ENCODE data around the gene METTL23. TPM values are rescaled to one million over a fixed set of nuclear protein-coding genes. Genes with fewer than 3 reads are reported as not detected.

The METTL23 gene
- polyA plus RNA-seq, 1 donor (not counting 4 experiments of a cell fraction or from before 2014, with no cell fraction given) = 48.3 TPM

DNA sequence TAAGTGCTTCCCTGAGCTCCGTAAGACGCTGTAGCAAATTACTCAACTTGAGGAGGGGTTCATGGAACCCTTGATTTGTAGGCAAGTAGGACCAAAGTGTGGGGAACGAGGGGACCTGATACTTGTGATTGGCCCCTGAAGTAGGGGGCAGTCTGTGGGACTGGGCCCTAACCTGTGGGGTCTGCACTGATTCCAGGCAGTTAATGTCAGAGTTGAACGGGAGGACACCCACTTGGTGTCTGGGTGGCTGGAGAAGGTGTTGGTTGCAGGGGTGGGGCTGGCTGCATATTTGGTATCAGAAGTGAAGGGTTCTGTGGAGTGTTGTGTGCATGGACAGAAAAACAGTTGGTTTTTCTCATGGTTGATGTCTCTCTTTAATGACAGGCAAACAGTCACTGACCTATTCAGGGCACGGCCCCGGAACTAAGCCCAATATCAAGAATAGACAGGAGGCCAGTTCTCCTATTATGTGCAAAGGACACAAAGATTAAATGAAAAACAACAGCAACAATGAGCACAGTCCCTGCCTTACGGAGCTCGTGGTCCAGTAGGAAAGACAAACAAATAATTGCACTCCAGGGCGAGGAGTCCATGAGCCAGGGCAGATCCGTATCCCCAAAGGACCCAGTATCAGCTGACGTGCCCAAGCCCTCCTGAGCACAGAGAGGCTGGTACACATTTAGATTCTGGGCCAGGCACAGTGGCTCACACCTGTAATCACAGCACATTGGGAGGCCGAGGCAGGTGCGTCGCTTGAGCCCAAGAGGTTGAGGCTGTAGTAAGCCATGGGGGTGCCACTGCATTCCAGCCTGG is 35.1 kb upstream of the METTL23 start:
- H3K9ac ChIP-seq (ENCODE audit: control insufficient read depth, extremely low read depth, insufficient read depth, low read length) = no peak overlapping the region
- H3K4me3 ChIP-seq (ENCODE audit: control insufficient read depth in 2 of 3, extremely low read depth in 1 of 3, insufficient read depth in 2 of 3, low read depth in 1 of 3, low read length in 3 of 3) = no peak overlapping the region
- TF ChIP-seq CTCF (optimal IDR thresholded peaks at IDR 0.05 in 1 of 3, IDR thresholded peaks at IDR 0.05 in 1 of 3, conservative IDR thresholded peaks at IDR 0.05 in 1 of 3; ENCODE audit: extremely low read depth in 1 of 3, insufficient read depth in 2 of 3, low read length in 3 of 3) (no peak), EZH2 (IDR thresholded peaks at IDR 0.05; ENCODE audit: low read length) (no peak)
- dilution Hi-C loops (cut with MboI; ENCODE audit: extremely low pct_ligation_motif_present, low sequenced_read_pairs) = no loop called here
- peaks cover 3 to 12% of the 10 kb centered on the region in 2 experiments for H3K36me3 ChIP-seq (ENCODE audit: control insufficient read depth in 2 of 2, extremely low read depth in 1 of 2, insufficient read depth in 2 of 2, low read length in 2 of 2)
- no peak overlapping the region for H3K4me2 ChIP-seq (ENCODE audit: control insufficient read depth, extremely low read depth, insufficient read depth, low read depth, low read length)
- H4K20me1 ChIP-seq (ENCODE audit: control insufficient read depth, extremely low read depth, insufficient read depth, low read length) = peaks cover 2% of the 10 kb centered on the region
- no peak overlapping the region for H3K27ac ChIP-seq (ENCODE audit: control insufficient read depth, insufficient read depth, low read length)
- no peak overlapping the region for H2AFZ ChIP-seq (ENCODE audit: control insufficient read depth, low read length)
- H3K9me1 ChIP-seq (ENCODE audit: control insufficient read depth, extremely low read depth, insufficient read depth, low read length) = peaks cover 2% of the 10 kb centered on the region
- no peaks in the 10 kb centered on the region for H3K27me3 ChIP-seq (ENCODE audit: control insufficient read depth, extremely low read depth, insufficient read depth, low read length)
- H3K79me2 ChIP-seq (ENCODE audit: control insufficient read depth, insufficient read depth, low read length) = peaks cover 20% of the 10 kb centered on the region
- H3K4me1 ChIP-seq (ENCODE audit: control insufficient read depth, extremely low read depth, insufficient read depth, low read length) = peaks cover 20% of the 10 kb centered on the region
- no peaks in the 10 kb centered on the region for H3K9me3 ChIP-seq (ENCODE audit: control insufficient read depth, low read depth, low read length)
- FAIRE-seq = no peak
- DNase-seq (ENCODE audit: low read depth, low spot score) = no peak

- Histone ChIP-seq H3K9ac (ENCODE audit: control insufficient read depth, extremely low read depth, insufficient read depth, low read length) (no peak overlapping the region), H3K27me3 (ENCODE audit: control insufficient read depth, extremely low read depth, insufficient read depth, low read length) (no peaks in the 10 kb centered on the region), H3K36me3 (ENCODE audit: control insufficient read depth in 2 of 2, extremely low read depth in 1 of 2, insufficient read depth in 2 of 2, low read length in 2 of 2) (peaks cover 3 to 16% of the 10 kb centered on the region in 2 experiments), H3K79me2 (ENCODE audit: control insufficient read depth, insufficient read depth, low read length) (peaks cover 44% of the 10 kb centered on the region), H3K27ac (ENCODE audit: control insufficient read depth, insufficient read depth, low read length) (no peak overlapping the region), H3K9me3 (ENCODE audit: control insufficient read depth, low read depth, low read length) (no peaks in the 10 kb centered on the region), H2AFZ (ENCODE audit: control insufficient read depth, low read length) (no peak overlapping the region), H3K4me3 (ENCODE audit: control insufficient read depth in 2 of 3, extremely low read depth in 1 of 3, insufficient read depth in 2 of 3, low read depth in 1 of 3, low read length in 3 of 3) (peak overlapping the region in 1 of 3 experiments; percentile 44), H3K4me2 (ENCODE audit: control insufficient read depth, extremely low read depth, insufficient read depth, low read depth, low read length) (peak overlapping the region; percentile 67), H4K20me1 (ENCODE audit: control insufficient read depth, extremely low read depth, insufficient read depth, low read length) (peaks cover 3% of the 10 kb centered on the region), H3K9me1 (ENCODE audit: control insufficient read depth, extremely low read depth, insufficient read depth, low read length) (peaks cover 4% of the 10 kb centered on the region), H3K4me1 (ENCODE audit: control insufficient read depth, extremely low read depth, insufficient read depth, low read length) (peaks cover 21% of the 10 kb centered on the region)
- FAIRE-seq (no peak), DNase-seq (ENCODE audit: low read depth, low spot score) (no peak)
- dilution Hi-C loops (cut with MboI; ENCODE audit: extremely low pct_ligation_motif_present, low sequenced_read_pairs) = no loop called here
- no peak for TF ChIP-seq EZH2 (IDR thresholded peaks at IDR 0.05; ENCODE audit: low read length)
- no peak for TF ChIP-seq CTCF (optimal IDR thresholded peaks at IDR 0.05 in 1 of 3, IDR thresholded peaks at IDR 0.05 in 1 of 3, conservative IDR thresholded peaks at IDR 0.05 in 1 of 3; ENCODE audit: extremely low read depth in 1 of 3, insufficient read depth in 2 of 3, low read length in 3 of 3)
Observed at GRCh38 chr17:76695059-76695831, 31.4 kb upstream of the METTL23 start.
